GM21619 (cell line): ENCODE measurements around the gene LILRB2.
"Not testable (repeated sequence)": the region's sequence is repeated elsewhere in the genome, so short reads cannot be mapped to it uniquely, and the experiment has no call there.

Source experiments
- ATAC-seq: cut with Tn5 transposase; IDR thresholded peaks from one replicate; pipeline ENCODE4 v1.9.1; 2021; ENCODE audit not compliant: unreplicated experiment

The LILRB2 gene

DNA sequence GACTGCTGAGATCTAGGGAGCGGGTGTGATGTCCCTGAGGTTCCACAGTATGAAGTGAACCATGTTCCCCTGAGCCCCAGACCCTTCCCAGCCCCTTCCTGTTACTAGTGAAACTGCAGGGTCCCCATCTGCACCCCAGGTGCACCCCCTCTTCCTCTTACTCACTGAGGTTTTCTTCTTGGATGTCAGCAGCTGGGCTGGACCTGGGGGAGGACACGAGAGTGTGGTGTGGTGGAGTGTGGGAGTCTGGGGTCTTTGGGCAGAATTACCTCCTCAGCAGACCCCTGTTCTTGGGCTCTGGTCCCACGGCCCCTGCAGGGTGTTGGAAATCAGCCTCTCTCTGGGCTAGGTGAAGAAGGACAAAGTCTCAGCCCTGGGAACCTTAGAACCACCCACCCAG is 35.0 kb downstream of the LILRB2 start:
- no peak for ATAC-seq

DNA sequence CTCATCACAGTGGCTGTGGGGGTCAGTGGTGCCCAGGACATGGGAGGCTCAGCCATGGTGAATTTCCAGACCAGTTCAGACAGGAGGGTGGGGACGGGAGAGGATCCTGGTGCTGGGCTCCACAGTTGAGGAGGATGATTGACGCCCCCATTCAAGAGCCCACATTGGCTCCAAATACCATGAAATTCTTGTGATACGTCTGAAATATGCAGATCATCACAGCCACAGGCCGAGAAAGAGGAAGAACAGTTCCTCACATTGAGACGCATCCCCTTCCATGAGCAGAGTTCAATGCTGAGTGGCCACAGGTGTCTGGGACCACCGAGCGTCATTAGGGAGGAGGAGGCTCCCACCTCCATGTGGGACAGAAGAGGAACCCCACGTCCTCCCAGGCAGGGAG is 37.1 kb downstream of the LILRB2 start:
- ATAC-seq, result not testable (repeated sequence)

DNA sequence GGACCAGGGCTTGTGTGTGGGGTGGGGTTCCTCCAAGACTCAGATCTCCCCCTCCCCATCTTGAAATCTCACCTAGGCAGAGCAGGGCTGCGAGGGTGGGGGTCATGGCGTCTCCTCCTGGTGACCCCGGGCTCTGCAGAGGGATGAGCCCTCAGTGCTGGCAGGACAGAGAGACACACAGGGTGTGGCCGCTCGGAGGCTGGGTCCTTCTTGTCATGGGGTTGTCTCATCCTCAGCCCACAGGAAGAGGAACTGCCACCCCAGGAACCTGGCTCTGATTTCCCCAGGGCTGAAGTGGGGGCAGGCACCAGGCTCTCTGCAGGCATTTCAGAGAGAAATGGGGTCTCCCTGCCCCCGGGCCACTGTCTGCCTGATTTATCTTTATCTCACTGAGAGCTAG is 38.3 kb downstream of the LILRB2 start, which contains the start of gene LILRA6:
Gene LILRA6 (minus strand): TSS at position 145 of the 400 bp plus-strand sequence.
- not testable (repeated sequence) for ATAC-seq

DNA sequence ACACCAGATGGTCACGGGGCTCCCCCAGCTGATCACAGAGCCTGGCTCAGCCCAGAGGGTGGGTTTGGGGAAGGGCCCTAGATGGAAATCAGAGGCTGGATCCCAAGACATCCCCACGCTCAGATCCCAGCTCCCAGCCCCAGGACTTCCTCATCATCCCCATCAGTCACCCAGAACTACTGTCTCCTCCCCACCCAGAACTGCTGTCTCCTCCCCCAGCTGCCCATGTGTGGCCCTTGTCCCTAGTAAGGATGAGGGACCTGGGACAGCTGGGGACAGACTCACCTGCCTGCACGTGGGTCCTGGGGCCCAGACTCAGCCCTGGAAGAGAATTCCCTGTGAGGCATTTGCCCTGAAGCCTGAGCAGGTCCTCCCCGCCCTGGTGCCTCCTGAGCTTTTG is 38.7 kb downstream of the LILRB2 start:
- not testable (repeated sequence) for ATAC-seq

DNA sequence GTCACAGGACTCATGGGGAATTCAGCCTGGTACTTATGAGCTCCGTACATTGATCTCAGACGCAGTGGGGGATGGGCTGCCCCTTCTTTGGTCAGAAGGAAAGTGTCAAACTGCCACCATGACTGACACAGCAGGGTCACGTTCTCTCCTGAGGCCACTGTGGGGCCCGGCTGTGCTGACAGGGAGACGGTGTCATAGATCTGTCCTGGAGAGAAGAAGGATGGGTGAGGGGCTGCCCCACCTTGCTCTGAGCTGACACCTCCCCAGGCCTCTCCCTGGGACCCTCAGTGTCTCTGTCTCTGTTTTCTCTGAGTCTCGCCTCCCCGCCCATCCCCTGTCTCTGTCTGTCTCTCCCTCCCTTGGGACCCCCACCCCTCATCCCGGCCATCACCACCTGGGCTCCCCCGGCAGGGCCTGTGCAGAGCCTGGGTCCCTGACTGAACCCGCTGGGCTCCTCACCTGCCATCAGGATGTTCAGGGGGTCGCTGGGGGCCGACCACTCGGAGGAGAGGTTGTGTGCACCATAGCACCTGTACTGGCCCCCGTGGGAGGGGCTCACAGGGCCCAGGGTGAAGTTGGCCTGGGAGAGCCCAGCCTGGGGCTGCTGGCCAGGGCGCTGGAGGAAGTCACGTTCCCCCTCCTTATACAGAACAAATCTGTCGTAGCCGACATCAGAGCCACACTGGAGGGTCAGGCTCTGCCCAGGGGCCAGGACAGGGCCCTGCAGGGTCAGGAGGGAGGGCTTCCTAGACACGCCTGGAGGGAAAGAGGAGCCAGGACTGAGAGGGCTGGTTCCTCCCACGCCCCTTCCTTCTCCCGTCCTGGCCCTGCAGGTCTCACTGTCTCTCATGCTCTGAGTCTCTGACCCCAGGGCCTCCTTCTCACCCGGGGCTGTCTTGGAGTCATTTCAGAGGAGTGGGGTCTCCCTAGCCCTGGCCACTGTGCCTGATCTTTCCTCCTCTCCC is 40.3 kb downstream of the LILRB2 start:
- not testable (repeated sequence) for ATAC-seq

DNA sequence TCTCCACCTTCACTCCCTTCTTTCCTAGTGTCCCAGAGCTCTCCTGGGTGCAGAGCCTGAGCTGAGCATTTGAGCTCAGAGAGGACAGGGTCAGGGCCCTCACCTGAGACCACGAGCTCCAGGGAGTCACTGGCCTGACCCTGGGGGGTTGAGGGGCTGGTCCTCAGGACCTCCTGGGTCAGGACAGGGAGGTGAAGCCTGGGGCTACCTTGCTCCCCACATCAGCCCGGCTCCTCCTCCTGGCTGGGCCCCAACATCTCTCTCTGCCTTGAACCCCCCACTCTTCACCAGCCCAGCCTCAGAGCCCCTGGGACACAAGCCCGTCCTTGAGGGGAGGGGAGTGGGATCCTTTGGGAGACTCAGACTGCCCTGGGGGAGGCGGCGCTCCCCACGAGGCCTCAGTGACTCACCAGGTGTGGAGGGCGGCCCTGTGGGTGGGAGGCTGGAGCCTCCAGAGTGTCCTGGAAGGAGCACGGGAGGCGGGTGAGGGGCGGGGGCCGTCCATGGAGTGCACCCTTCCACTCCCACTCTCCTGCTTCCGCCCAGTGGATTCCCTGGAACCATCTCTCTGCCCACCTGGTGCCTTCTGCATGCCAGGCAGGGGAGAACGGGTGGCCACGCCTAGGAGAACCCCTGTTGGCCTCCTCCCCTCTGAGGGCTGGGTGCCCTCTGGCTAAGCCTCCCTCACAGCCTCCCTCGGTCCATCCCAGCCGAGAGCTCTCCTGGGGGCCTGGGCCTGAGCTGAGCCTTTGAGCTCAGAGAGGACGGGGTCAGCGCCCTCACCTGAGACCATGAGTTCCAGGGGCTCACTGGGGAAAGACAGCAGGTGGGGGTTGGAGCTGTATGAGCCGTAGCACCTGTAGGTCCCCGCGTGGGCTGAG is 41.2 kb downstream of the LILRB2 start:
- not testable (repeated sequence) for ATAC-seq

DNA sequence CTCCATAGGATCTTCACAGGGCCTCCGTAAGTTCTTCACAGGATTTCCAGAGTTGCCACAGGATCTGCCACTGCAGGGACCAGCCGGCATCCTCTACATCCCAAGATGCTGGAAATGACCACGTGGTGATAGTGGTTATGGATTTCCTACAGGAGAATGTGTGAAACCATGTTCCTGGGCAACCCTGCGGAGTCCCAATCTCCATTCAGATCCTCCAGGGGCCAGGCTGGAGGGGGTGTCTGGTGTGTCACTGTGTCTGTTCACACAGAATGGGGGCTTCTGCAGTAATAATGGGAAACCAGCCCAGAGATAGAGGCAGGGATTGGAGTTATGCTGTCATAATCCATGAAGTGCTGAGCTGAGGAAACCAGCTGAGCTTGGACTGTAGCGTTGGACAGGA is 47.0 kb downstream of the LILRB2 start:
- no peak for ATAC-seq

DNA sequence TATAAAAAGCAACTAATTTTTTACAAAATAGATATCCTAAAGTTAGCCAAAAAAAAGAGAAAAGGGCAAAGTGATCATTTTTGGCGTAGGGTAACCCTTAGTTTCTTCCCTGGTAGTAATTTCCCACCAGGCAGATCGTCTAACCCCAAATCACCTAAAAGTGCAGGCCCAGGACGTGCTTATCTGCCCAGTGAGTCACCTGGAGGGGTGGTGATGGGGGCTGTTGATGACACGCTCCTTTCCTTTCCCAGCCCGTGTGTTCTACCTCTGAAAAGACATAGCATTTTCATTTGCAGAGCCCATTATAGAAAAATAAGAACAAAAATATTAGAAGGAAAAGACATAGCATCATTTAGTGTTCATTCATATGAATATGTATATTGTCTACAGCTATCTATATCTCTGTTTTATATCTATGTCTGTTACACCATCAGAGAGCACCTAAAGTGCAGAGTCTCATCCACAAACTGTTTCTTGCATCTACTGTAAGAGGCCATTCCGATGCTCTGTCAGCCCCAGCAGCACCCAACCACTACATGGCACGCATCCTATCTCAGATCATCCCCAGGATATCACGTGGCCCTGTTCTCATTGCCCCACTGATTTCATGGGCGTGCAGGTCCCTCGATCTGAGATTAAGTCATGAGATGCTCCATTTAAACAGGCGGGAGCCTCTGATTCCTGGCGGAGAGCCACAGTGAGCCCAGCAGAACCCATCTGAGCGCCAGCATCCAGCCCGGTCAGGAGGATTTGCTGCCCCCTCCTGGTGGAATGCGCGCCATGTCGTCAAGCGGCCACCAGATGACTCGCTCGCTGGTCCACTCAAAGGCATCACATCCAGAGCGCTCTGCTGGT is 49.6 kb downstream of the LILRB2 start:
- no peak for ATAC-seq

DNA sequence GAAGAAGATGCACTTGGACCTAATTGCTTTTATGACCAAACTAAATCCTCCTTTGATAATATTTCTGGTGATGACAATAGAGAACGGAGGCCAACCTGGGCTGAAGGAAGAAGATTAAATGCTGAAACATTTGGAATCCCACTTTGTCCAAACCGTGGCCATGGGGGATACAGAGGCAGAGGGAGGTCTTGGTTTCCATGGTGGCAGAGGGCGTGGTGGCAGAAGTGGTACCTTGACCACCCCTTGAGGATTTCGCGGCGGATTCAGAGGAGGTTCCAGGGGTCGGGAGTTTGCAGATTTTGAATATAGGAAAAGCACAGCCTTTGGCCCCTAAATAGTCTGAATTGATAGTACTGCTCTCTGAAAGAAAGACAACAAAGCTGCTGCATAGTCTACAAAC is 50.9 kb downstream of the LILRB2 start:
- ATAC-seq, result no peak

DNA sequence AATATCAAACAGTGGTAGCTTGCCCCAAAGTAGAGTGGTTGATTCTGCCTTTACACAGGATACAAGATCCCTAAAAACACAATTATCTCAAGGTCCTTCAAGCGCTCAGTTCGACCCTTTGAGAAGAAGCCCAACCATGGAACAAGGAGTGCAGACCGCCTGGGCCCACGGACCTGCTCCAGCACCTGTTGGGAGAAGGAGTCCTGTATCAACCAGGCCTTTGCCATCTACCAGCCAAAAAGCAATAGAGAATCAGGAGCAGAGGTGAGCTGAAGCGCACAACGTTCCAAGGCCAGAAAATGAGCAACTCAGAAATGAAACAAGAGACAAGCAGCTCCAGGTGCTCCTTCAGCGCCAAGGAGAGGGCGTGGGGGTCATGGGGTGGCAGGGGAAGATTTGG is 51.8 kb downstream of the LILRB2 start:
- no peak for ATAC-seq

DNA sequence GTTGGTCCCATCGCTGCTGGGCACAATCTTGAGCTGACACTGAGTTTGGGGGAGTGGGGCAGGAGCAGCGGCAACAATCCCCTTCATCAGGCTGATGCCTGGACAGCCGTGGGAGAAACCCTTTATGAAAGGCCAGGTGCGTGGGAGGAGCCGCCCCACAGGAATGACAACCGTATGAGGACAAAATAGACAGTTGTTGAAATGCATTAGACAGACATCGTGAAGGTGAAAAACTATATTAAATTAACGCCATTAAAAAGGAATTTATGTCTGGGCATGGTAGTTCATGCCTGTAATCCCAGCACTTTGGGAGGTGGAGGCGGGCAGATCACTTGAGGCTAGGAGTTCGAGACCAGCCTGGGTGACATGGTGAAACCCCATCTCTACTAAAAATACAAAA is 56.3 kb downstream of the LILRB2 start:
- not testable (repeated sequence) for ATAC-seq

DNA sequence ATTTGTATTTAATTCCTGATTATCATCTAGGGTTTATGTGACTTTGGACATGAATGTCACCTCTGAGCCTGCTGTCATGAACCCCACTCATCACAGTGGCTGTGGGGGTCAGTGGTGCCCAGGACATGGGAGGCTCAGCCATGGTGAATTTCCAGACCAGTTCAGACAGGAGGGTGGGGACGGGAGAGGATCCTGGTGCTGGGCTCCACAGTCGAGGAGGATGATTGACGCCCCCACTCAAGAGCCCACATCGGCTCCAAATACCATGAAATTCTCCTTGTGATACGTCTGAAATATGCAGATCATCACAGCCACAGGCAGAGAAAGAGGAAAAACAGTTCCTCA is 57.0 kb downstream of the LILRB2 start:
- not testable (repeated sequence) for ATAC-seq
